GM18861 (cell line): ENCODE results near the gene GFRA1.
"Not testable (repeated sequence)": the region's sequence is repeated elsewhere in the genome, so short reads cannot be mapped to it uniquely, and the experiment has no call there.

Source experiments
- ATAC-seq: cut with Tn5 transposase; IDR thresholded peaks from one replicate; pipeline ENCODE4 v1.9.1; 2021; ENCODE audit not compliant: unreplicated experiment

Gene GFRA1

DNA sequence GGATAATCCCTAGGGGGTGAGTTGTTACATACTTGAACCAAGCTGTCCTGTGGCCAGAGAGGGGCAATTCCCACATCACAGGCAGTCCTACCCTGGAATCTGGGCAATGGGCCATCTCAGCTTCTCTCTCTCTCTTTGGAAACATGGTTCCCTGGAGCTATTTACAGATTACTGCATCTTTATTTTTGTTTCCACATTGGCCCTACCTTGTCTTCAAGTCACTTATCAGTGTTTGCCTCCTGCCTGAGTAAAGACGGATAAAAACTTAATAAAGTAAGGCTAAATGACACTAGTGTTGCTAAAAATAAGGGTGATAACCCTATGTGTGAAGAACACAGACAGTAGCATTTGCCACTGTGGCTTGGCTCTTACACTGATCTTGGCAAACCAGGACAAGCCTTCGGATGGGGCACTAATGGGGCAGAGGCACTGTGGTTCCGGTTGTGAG, 228.2 kb downstream of the GFRA1 start:
- ATAC-seq, result no peak

DNA sequence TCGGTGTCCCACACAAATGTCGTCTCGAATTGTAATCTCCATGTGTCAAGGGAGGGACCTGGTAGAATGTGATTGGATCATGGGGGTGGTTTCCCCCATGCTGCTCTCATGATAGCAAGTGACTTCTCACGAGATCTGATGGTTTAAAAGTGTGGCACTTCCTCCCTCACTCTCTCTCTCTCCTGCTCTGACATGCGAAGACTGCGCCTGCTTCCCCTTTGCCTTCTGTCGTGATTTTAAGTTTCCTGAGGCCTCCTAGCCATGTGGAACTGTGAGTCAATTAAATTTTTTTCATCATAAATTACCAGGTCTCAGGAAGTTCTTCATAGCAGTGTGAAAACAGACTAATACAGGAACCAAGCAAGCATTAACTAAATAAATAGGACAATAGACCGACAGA, 229.1 kb downstream of the GFRA1 start:
- no peak for ATAC-seq

DNA sequence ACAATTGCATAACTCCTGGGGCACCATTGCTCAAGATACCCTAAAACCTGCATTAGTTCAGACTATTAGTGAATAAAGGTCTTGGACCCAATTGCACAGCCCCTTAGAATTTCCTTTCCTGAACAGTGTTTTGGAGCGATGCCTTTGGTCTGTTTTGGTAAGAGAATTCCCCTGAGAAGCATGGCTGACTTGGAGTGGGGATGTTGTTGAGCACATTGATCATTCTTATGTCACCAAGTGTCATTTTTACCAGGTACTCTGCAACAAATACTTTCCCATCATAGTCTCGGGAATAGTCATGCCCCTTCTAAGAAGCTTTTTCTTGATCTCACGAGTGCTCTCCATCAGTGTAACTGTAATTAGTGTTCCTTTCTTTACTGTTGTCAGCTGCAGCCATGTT, 229.7 kb downstream of the GFRA1 start:
- ATAC-seq, result no peak

DNA sequence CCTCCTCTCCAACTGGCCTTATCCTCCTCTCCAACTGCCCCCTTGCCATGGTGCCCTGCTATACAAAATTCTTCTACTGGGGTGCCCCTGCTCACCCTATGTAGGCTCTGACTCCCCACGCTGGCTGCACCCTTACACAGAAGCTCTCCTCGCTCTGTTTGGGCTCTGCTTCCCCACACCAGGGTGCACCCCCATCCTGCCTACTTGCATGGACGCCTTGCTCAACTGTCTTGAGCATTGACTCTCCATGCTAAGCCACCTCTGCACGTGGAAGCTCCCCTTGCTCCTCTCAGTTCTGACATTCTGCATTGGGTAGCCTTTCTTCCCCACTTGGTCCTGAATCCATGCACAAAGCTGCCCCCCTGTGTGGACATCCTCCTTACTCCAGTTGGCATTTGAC, 231.1 kb downstream of the GFRA1 start:
- ATAC-seq, result no peak

DNA sequence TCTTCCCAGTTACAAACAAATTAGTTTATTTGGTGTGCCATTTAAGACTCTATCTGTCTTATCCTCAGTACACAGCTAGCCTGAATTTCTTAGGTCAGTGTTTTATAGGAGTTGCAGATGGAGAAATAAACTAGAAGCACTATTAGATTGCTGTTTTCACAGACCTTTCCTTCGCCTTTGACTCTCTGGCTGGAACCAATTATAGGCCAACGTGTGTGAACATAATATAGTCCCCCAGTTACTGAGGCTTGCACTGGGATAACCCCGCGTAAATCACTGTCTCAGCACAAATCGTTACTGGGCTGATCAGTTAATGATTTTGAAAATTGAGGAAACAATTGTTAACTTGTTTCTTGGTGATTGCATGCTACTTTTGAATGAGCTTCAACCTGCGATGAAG, 233.4 kb downstream of the GFRA1 start:
- no peak for ATAC-seq

DNA sequence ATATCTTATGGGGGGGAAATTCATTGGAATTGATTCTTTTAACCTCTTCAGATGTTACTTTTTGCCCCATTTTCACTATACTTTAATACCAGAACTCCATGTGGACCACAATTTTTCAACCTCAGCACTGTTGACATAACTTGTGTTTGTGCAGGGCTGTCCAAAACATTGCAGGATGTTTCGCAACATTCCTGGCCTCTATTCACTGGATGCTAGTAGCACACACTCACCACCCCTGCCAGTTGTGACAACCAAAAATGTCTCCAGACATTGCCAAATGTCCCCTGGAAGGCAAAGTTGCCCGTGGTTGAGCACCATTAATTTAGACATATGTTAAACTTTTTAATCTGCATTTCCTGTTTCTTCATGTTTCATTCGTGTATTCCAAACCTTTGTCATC, 234.7 kb downstream of the GFRA1 start:
- no peak for ATAC-seq

DNA sequence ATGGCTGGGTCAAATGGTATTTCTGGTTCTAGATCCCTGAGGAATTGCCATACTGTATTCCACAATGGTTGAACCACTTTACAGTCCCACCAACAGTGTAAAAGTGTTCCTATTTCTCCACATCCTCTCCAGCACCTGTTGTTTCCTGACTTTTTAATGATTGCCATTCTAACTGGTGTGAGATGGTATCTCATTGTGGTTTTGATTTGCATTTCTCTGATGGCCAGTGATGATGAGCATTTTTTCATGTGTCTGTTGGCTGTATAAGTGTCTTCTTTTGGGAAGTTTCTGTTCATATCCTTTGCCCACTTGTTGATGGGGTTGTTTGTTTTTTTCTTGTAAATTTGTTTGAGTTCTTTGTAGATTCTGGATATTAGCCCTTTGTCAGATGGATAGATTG, 237.6 kb downstream of the GFRA1 start:
- not testable (repeated sequence) for ATAC-seq

DNA sequence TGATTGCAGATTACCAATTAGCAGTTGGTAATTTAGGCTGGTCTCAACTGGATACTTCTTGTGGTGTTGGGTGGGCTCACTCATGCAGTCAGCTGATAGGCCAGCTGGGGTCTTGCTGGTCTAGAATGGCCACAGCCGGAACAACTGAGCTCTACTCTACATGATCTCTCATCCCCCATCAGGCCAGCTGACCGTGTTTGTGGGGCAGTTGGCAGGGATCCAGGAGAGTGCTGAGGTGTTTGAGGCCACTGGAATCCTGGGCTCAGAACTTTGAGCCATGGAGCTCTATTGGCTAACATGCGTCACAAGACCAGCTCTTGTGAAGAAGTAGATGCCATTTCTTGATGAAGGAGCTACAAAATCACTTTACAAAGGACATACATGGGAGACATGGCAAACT, 242.4 kb downstream of the GFRA1 start:
- ATAC-seq, result no peak

DNA sequence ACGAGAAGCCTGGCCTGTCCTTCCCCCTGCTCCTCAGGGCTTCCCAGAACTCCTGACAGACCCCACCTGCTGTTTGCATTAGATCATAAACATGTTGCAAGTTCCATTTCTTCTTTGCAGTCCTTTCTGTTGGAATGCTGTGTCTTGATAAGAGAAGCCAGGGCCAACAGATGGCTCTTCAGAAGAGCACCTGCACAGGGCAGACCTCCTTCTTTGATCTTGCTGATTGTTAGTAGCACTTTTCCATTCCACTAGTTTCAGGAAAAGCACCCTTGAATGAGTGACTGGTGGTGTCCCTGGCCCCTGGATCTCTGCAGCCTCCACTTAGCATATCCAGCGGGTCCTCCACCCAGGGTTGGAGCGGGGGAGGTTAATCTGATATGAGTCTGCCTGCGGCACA, 243.2 kb downstream of the GFRA1 start:
- ATAC-seq, result no peak

DNA sequence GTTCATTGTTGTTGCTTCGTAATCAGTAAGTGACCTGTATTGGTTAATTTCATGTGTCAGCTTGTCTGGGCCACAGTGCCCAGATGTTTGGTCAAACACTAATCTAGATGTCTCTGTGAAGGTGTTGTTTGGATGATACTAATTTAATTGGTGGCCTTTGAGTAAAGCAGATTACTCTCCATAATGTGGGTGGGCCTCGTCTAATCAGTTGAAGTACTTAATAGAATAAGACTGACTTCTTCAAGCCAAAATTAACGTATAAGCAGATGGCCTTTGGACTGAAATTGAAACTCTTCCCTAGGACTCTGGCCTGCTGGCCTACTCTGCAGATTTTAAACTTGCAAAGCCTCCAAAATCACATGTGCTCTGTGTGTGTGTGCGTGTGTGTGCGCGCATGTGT, 245.7 kb downstream of the GFRA1 start:
- ATAC-seq, result no peak

DNA sequence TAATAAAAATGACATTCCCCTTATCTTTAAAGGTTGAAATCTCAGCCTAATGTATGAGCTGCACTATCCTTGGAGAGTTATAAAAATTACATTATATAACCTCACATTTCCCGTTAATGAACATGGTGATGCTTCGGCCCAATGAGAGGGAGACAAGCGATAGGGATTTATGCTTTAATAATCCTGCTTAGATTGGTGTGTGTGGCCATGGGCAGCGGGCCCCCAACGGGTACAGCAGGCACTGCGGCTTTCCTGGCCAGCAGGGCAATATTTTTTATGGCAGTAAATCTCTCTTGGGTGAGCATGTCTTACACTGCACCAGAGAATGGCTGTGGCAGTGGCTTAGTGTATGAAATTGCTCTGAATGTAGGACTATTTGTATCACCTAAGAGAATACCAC, 246.3 kb downstream of the GFRA1 start:
- no peak for ATAC-seq

DNA sequence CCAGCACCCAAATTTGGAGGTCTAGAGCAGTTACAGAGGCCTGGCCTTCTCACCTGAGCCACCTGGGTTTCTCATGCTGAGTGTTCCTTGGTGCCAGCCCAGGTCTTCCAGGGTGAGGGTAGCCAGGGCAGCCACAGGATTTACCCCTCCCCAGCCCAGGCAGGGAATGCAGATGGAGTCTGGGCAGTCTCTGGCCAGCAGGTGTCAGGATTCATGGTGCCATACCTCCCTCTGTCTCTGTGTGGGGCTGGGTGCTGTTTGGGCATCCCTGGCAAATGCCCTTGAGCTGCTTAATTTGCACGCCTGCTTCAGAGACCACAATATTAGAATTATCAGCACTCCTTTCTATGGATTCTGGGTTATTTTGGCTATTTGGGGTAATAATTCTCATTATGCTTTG, 246.7 kb downstream of the GFRA1 start:
- ATAC-seq, result no peak

DNA sequence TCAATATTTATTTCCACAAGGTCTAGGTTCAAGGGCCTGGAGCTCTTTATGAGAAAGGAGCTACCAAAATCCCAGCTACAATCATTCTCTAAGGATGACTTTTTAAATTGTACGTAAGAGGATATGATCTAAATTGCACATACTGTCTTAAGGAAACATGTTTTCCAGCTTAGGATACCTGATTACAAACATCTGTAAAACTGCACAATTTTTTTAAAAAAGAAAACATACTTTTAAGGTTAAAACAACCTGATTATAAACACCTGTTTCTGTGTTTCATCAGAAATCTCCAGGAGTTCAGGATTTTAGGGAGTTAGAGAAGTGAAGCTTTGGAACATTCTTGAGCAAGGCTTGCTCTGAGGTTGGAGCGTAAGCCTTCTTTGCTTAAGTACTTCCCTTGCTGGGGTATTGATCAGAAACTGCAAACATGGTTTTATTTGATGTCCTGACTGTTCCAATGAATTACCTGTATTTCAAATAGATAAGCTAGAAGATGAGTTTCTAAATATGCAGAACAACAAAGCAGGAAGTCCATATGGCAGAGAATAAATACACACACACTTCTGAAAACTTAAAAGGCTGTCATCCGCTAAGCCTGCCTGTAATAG, 248.6 kb downstream of the GFRA1 start:
- ATAC-seq, result no peak

DNA sequence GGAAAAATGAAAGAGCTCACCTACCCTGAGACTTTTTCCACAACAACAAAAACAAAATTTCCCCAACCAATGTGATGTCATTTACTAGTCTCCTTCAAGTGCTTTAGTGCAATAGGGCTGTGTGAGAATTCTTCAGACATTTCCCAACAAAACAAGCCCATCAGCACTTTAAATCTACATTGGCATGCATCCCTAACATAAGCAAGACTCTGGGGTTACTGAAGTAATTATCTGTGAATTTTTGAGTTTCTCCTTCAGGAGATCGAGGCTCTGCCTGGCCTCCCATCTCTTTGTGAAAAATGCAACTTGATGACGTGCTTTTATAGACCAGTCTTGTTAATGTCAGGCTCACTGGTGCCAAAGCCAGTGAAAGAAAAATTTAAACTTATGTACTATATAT, 255.6 kb downstream of the GFRA1 start:
- ATAC-seq, result no peak

DNA sequence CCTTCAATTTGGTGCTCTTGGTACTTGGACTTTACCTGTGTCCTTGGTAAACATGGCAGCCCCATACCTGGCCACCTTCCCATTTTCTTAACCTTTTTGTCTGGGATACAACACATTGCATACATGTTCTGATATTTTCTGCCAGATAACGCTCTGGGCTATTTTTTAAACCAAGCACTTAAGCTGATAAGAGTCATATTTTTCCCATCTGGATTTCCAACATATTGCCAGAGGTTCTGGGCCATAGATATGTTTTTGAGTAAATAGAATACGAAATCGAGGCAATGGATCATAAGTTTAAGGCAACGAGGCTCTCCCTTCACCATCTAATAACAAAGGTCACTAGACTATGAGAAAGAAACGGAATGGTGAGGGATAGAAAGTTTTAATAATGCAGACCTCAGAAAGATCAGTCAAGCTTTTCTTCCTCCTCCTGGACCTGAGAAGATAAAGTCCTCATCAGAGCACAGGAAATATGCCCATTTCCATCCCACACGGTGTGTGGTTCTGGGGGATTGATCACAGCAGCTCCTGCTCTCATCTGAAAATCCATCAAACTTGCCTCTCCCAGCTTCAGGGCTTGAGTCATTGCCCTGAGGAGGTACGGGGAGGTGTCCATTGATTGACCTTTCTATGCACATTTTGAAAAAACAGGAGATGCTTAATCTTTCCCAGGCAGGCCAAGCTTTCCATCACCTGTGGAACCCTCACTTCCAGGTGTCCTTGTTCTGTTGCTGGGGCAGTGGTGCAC, 257.2 kb downstream of the GFRA1 start:
- ATAC-seq, result no peak

DNA sequence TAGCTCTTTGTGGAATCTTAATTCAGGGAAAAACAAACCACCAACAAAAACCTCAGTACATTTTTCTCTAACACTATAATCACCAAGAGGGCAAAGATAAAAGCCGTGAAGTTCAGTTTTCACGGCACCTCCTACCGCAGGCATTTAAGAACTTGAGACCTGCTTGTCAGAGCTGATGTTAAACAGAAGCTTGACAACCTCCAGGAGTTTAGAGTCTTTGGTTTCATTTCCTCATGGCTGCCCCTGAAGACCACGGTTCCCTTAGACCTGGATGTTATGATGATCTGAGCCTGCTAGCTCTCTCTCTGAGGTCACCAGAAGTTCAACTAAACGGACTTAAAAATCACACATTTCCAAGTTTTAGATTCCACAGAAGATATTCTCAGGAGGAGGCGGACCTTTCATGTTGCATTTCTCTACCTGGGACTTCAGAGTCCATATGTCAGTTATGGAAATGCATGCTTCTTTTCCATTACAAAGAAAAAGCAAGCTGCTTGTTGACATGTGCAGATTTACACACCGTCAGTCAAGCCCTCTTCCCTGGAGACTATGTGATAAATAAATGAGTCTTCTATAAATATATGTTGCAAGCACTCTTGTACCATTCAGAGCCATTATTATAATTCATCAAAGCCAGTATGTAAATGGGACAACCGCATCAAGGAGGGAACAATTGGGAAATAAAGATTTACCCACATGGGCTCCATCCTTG, 258.0 kb downstream of the GFRA1 start:
- ATAC-seq, result no peak

DNA sequence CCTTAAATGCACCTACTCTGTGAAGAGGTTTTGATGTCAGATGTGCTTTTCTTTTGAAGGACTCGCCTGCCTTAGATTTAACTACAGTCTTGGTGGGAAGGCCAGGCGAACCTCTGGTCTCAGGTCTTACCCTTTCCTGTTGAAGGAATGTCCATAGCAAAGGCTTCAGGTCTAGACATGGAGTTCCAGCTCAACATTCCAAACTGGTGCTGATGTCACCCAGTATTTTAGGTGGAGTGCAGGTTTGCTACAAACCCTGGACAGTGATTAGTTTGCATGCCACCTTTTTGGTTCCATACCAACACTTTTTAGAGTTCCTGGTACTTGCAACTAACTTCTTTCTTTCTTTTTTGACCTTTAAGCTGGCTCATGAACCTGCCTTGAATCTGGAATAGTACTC, 258.7 kb downstream of the GFRA1 start:
- no peak for ATAC-seq

DNA sequence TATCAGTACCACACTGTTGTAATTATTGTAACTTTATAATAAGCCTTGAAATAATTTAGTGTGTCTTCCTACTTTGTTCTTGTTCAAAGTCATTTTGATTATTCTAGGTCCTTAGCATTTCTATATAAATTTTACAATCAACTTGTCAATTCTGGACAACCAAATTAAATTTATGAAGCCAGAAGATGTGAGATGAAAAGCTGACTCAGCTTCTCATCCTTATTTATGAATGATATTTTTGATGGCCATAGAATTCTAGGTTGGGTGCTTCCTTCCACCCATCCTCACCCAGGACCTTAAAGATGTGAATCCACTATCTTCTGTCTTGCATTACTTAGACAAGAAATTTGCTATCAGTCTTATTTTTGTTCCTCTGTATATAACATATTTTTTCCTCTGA, 261.1 kb downstream of the GFRA1 start:
- ATAC-seq, result no peak

DNA sequence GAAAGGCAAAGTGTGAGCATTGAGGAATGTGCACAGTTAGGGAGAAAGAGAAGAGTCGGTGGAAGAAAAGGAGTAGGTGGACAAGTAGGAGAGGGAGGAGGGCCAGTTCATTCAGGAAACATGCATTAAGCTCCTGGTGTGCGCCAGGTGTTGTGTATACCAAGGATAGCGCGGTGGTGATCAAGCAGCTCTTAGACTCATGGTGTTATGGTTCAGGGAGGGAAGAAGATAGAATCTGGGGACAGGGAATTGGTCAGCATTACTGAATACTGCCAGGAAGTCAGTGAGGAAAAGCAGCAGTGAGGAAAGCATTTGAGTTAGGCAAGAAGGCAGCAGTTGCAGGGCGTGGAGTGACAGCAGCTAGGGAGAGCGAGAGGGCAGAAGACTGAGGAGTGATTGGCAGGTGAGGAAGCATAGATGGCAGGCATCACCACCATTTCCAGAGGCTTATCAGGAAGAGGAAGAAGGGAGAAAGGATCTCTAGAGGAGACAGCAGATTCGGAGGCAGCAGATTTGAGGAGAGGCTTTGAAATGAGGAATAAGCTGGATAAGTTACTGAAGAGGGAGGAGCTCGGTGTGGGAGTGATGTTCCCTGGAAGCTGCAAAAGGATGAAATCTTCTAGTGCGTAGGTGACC, 265.6 kb downstream of the GFRA1 start:
- no peak for ATAC-seq
